BE2C (cell line): Measurements from ENCODE around the gene SMTN.

ENCODE experiments used
- DNase-seq: peaks from one replicate; pipeline ENCODE4 v3.0.0-alpha.2; 2020
- H3K27me3 ChIP-seq: fragments of 250-450 bp; sonication (Bioruptor Pico); 2 replicates; pipeline ENCODE4 v1.5.1; 2020; ENCODE audit warnings: mild to moderate bottlenecking
- H3K36me3 ChIP-seq: fragments of 250-450 bp; sonication (Bioruptor Pico); 2 replicates; pipeline ENCODE4 v1.5.1; 2020; ENCODE audit warnings: mild to moderate bottlenecking
- H3K4me1 ChIP-seq: fragments of 250-450 bp; sonication (Bioruptor Pico); 2 replicates; pipeline ENCODE4 v1.5.1; 2020
- H3K4me3 ChIP-seq: 2 replicates; pipeline ENCODE4 v1.5.1; 2011; ENCODE audit warnings: low read depth, low read length
- H3K9me3 ChIP-seq: fragments of 250-450 bp; sonication (Bioruptor Pico); 2 replicates; pipeline ENCODE4 v1.5.1; 2020
- CTCF ChIP-seq: IDR thresholded peaks from 2 replicates; pipeline ENCODE4 v1.5.1; 2012; ENCODE audit warnings: mild to moderate bottlenecking, low read depth, low read length

Gene SMTN

GRCh38 chr22:31124290-31124689 lies 43.2 kb downstream of the SMTN start:
- Histone ChIP-seq H3K4me1 (peaks cover 15% of the 10 kb centered on the region), H3K27me3 (no peaks in the 10 kb centered on the region), H3K4me3 (no peak overlapping the region), H3K36me3 (no peaks in the 10 kb centered on the region), H3K9me3 (no peaks in the 10 kb centered on the region)
- no peak for TF ChIP-seq CTCF
- DNase-seq = no peak

- H3K4me3 ChIP-seq = no peak overlapping the region
- H3K36me3 ChIP-seq = no peaks in the 10 kb centered on the region
- no peaks in the 10 kb centered on the region for H3K9me3 ChIP-seq
- H3K27me3 ChIP-seq = no peaks in the 10 kb centered on the region
- peak; percentile 54 for DNase-seq
- no peak for TF ChIP-seq CTCF
- H3K4me1 ChIP-seq = peaks cover 15% of the 10 kb centered on the region
Observed at GRCh38 chr22:31124811-31125465, 43.8 kb downstream of the SMTN start.

GRCh38 chr22:31125521-31126117 lies 44.5 kb downstream of the SMTN start:
- no peak for TF ChIP-seq CTCF
- Histone ChIP-seq H3K9me3 (no peaks in the 10 kb centered on the region), H3K4me1 (peaks cover 15% of the 10 kb centered on the region), H3K27me3 (no peaks in the 10 kb centered on the region), H3K36me3 (no peaks in the 10 kb centered on the region), H3K4me3 (no peak overlapping the region)
- no peak for DNase-seq

GRCh38 chr22:31126128-31126868 lies 45.2 kb downstream of the SMTN start:
- Histone ChIP-seq H3K27me3 (no peaks in the 10 kb centered on the region), H3K36me3 (no peaks in the 10 kb centered on the region), H3K9me3 (no peaks in the 10 kb centered on the region), H3K4me1 (peaks cover 15% of the 10 kb centered on the region), H3K4me3 (no peak overlapping the region)
- DNase-seq = no peak
- no peak for TF ChIP-seq CTCF

- no peak for DNase-seq
- TF ChIP-seq CTCF = no peak
- H3K27me3 ChIP-seq = no peaks in the 10 kb centered on the region
- peak overlapping the region; percentile 19 for H3K4me3 ChIP-seq
- H3K4me1 ChIP-seq = peaks cover 15% of the 10 kb centered on the region
- no peaks in the 10 kb centered on the region for H3K36me3 ChIP-seq
- no peaks in the 10 kb centered on the region for H3K9me3 ChIP-seq
Observed at GRCh38 chr22:31126869-31127175, 45.7 kb downstream of the SMTN start.
